Measurements from ENCODE around the gene TSPAN14. TPM values are rescaled to one million over a fixed set of nuclear protein-coding genes. Genes with fewer than 3 reads are reported as not detected.

TSPAN14 gene
- total and polyA plus RNA-seq, 10 of the 15 experiments (the other 5 are each of a cell fraction or from before 2014, with no cell fraction given) = 2.5 to 31.7 (median 17.9) TPM

- no TSS peak for BruUV-seq (replicated peaks)
- no peaks in the 10 kb centered on the region for H3K27me3 ChIP-seq (replicated peaks in 1 of 2; ENCODE audit: control insufficient read depth in 2 of 2, insufficient read depth in 2 of 2, low read length in 1 of 2)
- peak overlapping the region; percentile 46 for H3K9ac ChIP-seq (ENCODE audit: control insufficient read depth, insufficient read depth, low read length)
- H3K9me3 ChIP-seq (replicated peaks; ENCODE audit: control insufficient read depth, insufficient read depth, low read length) = no peaks in the 10 kb centered on the region
- POLR2A ChIA-PET = interaction anchor here (2.7 to 12.9 kb wide), 5 partner anchors 7 to 39 kb away, joined by 8 to 190 read pairs (median 25); partner anchors contain the start of gene TSPAN14
- H4K20me1 ChIP-seq (ENCODE audit: control insufficient read depth, insufficient read depth) = no peaks in the 10 kb centered on the region
- H3K36me3 ChIP-seq (ENCODE audit: control insufficient read depth in 2 of 2, insufficient read depth in 2 of 2, low read length in 1 of 2) = peaks cover 0 to 2% of the 10 kb centered on the region in 2 experiments; a peak in 3 of 4 replicates
- no peak overlapping the region for H2AFZ ChIP-seq (ENCODE audit: control insufficient read depth, low read depth, low read length)
- CTCF ChIA-PET = interaction anchor here (1.2 to 21.5 kb wide), 4 partner anchors 9 to 135 kb away, joined by 3 to 402 read pairs (median 16); no protein-coding TSS in a partner anchor
- peak overlapping the region; percentile 47 for H3K27ac ChIP-seq (ENCODE audit: control insufficient read depth, insufficient read depth)
- peak overlapping the region; percentile 83 for H3K4me2 ChIP-seq (ENCODE audit: control insufficient read depth, insufficient read depth)
- peaks cover 75% of the 10 kb centered on the region for H3K4me1 ChIP-seq (ENCODE audit: control insufficient read depth, insufficient read depth, low read length)
- no peak for FAIRE-seq
- SMC1A ChIA-PET (ENCODE audit: uncharacterized antibody, unreplicated experiment) = interaction anchor here (0.7 to 36.0 kb wide), 7 partner anchors 5 to 262 kb away, joined by 3 to 1038 read pairs (median 87); no protein-coding TSS in a partner anchor
- TF ChIP-seq CBX3 (IDR thresholded peaks at IDR 0.05; ENCODE audit: borderline replicate concordance, low read depth) (no peak), NFXL1 (IDR thresholded peaks at IDR 0.05; ENCODE audit: borderline replicate concordance) (no peak), RELB (IDR thresholded peaks at IDR 0.05; ENCODE audit: low read depth) (0 out of 2 replicates have a peak, but pooled peaks have one; percentile 38), SPI1 (IDR thresholded peaks at IDR 0.05; ENCODE audit: borderline replicate concordance, insufficient read depth, low read depth, low read length) (no peak), MTA2 (IDR thresholded peaks at IDR 0.05; ENCODE audit: low read depth) (0 out of 2 replicates have a peak, but pooled peaks have one; percentile 13), TARDBP (IDR thresholded peaks at IDR 0.05; ENCODE audit: borderline replicate concordance) (no peak), ZBTB40 (IDR thresholded peaks at IDR 0.05; ENCODE audit: borderline replicate concordance) (no peak), CTCF (IDR thresholded peaks at IDR 0.05 in 2 of 3, conservative IDR thresholded peaks at IDR 0.05 in 1 of 3; ENCODE audit: control insufficient read depth in 2 of 3, extremely low read depth in 1 of 3, insufficient read depth in 1 of 3, low read depth in 3 of 3, low read length in 3 of 3) (no peak), GATAD2B (conservative IDR thresholded peaks at IDR 0.05; ENCODE audit: low read depth) (no peak), ZNF592 (IDR thresholded peaks at IDR 0.05) (0 out of 2 replicates have a peak, but pooled peaks have one; percentile 6)
- no peak for DNase-seq (ENCODE audit: low read depth, low spot score)
- ATAC-seq = peak; percentile 9
- intact Hi-C loops (cut with micrococcal nuclease; ENCODE audit: unreplicated experiment) (no loop called here), in situ Hi-C loops (cut with MboI) (no loop called here)
- RAD21 ChIA-PET (ENCODE audit: unreplicated experiment) = interaction anchor here (4.6 to 21.4 kb wide), 4 partner anchors 6 to 37 kb away, joined by 16 to 412 read pairs (median 70); no protein-coding TSS in a partner anchor
- 82% methylated on average over 3 of the region's 3 CpGs for WGBS (ENCODE audit: insufficient coverage, insufficient replicate concordance, low lambda C conversion rate, missing lambda C conversion rate)
- peak overlapping the region; percentile 42; the same call in 1 of the 2 replicates for H3K4me3 ChIP-seq
- peaks cover 91% of the 10 kb centered on the region for H3K79me2 ChIP-seq (ENCODE audit: control insufficient read depth, insufficient read depth, low read length)
Observed at GRCh38 chr10:80465451-80465835, 11.3 kb downstream of the TSPAN14 start.
